ENCODE results near the gene B3GNT5.
"Not testable (repeated sequence)": the region's sequence is repeated elsewhere in the genome, so short reads cannot be mapped to it uniquely, and the experiment has no call there.

The B3GNT5 gene

DNA sequence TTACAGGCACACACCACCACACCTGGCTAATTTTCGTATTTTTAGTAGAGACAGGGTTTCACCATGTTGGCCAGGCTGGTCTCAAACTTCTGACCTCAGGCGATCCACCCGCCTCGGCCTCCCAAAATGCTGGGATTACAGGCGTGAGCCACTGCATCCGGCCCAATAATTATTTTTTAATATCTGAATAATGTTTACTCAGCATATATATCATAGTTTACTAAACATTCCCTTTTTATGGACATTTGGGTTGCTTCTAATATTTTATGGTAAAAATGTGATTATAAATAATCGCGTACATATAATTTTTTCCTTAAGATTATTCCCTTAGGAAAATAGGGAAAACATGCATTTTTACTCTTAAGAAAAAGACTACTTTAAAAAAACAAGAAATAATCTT lies 22.8 kb upstream of the B3GNT5 start:
- not testable (repeated sequence) for DNase-seq (ENCODE audit: low spot score)

DNA sequence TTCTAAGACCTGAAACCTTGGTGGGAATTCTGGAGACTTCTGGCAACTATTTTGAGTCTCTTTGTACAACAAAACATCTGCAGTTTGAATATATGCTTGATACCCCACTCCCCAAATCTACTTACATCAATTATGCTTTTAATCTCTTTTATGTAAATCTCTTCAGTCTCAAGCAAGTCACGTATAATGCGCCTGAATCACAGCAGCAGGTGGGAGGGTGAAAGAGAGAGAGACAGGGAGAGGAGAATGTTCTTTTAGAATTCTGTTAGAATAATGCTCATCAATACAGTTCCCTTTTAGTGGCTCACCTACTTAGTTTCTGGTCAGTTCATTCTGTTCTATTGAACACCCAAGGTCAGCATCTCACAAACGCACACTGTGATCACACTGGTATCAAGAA lies 22.2 kb upstream of the B3GNT5 start:
- no peak for DNase-seq (ENCODE audit: low spot score)

DNA sequence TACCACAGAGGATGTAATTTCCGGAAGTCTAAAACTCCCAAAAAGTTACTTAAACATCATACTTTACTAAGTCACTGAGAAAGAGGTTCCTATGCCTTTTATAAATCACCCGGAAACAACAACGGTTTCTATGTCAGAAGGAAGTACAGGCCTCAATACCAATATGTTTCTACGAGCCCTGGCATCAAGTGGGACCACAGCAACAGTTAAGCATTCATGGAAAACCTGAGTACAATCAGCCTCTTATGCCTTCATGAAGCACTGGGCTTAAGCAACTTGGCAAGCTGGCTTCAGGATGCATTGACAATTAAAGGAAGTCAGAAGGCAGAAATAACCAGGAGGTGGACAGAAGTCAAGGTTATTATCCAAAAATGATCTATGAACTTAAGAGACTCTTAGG lies 19.1 kb upstream of the B3GNT5 start:
- no peak for DNase-seq (ENCODE audit: low spot score)

DNA sequence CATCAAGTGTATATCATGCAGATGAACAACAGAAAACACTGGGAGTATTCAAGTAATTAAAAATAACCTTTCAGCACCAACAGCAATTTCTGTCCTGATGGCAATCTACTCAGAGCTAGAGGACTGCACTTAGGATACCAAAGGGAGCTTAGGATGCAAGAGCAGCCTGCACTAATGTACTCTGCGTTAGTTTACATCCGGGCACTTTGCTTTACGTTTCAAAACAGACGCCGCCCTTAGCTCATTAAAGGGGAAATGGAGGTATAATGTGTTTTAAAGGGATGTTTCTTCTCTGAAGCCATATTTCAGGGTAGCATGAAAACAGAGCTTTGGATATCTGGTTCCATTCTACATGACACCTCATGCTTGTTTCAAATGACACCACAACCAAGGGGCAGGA lies 14.0 kb upstream of the B3GNT5 start:
- DNase-seq (ENCODE audit: low spot score) = no peak

DNA sequence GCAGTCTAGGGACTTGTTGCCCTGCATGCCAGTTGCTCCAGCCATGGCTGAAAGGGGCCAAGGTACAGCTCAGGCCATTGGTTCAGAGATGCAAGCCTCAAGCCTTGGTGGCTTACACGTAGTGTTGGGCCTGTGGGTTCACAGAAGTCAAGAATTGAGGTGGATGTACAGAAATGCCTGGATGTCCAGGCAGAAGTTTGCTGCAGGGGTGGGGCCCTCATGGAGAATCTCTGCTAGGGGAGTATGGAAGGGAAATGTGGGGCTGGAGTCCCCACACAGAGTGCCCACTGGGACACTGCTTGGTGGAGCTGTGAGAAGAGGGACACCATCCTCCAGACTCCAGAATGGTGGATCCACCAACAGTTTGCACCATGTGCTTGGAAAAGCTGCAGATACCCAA lies 10.6 kb upstream of the B3GNT5 start:
- DNase-seq (ENCODE audit: low spot score) = no peak

DNA sequence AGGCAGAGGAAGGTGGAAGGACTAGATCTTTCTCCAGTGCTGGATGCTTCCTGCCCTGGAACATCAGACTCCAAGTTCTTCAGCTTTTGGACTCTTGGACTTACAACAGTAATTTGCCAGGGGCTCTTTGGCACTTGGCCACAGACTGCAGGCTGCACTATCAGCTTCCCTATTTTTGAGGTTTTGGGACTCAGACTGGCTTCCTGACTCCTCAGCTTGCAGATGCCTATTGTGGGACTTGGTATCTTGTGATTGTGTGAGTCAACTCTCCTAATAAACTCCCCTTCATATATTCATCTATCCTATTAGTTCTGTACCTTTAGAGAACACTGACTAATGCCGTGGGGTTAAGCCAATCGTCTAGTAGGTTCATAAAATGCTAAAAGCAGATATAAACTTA lies 8.8 kb upstream of the B3GNT5 start:
- DNase-seq (ENCODE audit: low spot score) = no peak

DNA sequence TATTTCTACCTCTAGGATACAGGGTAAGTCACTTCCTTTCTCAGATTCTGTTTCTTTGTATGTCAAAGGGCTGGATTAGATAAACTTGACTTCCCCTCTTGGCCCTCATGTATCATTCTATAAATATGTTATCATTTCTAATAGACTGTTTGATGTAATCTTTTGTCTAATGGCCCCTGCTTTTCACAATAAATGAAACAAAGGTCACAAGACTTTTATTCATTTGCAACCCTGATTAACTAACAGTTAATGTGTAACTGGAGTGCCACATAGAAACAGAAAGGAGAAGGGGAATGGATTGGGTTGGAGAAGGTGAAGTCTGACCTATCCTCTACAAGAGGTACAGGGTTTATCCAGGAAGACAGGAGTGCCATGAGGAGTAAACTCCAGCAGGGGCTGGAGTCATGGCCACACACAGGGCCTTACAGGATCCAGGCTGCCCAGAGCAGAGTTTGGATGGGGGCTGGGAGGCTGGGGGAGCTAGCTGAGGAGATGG lies 8.0 kb upstream of the B3GNT5 start:
- no peak for DNase-seq (ENCODE audit: low spot score)

DNA sequence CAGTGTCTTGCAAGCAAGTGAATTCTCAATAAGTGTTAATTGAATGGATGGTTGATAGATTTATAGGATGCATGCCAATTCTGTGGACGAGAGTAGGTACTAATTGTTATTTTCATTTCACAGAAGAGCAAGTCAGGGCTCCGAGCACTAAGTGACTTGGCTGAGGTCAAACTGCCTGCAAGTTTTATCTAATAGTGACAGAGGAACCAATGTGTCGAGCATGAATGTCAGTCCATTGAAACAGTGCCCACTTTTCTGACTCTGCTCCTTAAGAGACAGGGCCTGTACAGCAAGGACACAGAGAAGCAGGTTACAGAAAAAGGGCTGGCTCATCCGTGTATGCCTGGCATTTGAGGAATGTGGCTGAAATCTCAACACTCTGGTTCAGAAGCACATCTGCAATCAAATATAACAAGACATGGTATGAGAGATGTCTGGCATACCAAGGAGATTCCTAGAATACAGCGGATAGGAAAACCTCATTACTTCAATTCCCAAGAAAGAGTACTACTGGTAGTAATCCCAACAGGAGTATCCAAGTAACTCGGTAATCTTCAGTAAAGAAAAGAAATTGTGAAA lies 6.0 kb upstream of the B3GNT5 start:
- DNase-seq (ENCODE audit: low spot score) = no peak

DNA sequence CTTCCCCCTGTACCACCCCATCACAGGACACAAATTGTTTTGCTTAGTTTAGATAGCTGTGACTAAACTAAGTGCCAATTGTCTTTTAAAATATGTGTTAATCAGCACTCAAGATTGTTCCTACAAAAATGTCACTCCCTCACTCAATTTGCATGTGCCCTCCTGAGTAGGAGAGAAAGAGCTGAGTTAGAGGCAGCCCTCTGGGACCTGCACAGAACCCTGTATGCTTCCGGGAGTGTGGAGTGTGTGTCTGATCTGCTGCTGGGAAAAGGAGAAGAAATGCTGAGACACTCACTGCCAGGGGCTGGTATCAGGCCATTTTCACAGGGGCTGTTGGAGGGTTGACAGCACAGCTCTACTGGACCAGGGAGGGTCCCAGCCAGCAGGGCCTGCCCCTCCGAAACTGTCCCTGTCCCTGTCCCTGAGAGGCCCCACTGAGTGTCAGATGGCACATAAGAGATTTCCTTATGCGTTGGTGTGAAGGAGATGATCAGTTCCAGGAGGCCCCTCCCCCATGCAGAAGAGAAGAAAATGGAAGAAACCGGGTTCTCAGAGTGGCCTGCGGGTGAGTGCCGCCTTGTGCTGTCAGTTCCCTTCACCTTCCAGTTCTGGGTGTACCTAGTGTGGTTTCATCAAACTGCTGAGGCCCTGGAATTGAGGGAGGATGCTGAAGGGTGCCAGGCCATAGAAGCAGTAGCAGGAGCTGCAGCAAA lies 3.9 kb upstream of the B3GNT5 start:
- no peak for DNase-seq (ENCODE audit: low spot score)

DNA sequence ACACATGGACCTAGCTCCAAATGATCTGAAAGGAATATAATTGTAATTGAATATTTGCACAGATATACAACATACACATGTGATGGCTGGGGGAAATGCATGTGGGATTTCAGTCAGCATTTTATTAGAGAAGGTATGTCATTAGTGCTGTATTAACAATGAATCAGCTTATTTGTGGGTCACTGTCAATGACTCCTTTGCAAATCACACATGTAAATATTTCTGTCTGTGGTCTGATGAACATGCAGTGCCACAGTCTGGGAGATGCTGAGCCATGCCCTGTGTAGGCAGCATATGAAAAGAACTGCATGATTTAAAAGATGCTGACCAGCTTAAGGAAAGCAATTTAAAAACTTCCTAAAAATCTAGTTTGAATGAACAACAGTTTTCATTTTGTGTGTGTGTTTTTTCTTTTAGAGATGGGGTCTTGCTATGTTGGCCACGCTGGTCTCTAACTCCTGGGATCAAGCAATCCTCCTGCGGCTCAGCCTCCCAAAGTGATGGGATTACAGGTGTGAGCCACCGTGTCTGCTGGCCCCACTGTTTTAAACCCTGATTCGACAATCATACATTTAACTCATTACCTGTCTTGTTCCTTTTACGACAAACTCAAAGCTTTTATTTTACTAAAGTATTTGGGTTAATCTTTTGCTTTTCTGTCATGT lies 803 bp upstream of the B3GNT5 start:
- DNase-seq (ENCODE audit: low spot score) = no peak

DNA sequence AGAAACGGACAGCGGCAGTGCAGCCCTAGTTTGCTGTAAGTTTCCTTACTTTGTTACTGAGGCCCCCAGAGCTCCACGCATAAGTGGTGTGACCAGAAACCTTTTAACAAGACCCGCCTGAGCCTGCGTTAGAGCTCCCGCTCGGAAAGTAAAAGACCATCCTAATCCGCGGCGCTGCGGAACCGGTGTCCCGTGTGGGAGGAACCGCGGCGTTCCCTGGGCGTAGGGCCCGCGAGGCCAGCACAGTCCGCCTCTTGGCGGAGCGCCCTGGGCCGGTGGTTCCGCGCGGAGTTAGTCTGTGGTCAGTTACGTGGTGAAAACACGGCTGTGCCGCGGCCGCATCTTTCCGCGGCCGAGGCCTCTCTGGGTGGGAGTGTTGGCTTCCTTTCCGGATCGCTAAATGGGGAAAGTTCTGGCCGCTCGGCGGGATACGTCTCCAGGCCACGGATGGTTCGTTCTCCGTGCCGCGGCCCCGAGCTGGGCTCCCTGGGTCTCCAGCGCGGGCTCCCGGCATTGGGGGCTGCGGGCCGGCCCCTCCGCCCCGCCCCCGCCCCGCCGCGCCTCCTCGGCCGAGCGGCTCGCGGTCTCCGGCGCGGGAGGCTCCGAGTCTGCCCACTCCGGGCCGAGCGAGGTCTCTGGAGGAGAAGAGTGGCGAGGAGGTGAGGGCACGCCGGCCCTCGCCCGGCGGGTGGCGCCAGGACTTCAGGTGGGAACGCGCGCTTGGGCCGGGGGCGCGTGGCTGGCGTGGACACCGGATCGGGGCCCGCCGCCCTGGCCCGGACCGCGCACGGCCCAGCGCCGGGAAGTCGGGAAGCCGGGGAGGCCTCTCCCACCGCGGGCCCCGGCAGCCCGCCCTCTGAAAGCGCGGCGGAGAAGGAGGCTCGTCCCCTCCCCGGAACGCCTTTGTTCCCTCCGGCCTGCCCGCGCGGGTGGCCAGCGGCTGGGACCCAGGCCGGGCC lies 754 bp downstream of the B3GNT5 start:
- DNase-seq (ENCODE audit: low spot score) = peak; percentile 19

DNA sequence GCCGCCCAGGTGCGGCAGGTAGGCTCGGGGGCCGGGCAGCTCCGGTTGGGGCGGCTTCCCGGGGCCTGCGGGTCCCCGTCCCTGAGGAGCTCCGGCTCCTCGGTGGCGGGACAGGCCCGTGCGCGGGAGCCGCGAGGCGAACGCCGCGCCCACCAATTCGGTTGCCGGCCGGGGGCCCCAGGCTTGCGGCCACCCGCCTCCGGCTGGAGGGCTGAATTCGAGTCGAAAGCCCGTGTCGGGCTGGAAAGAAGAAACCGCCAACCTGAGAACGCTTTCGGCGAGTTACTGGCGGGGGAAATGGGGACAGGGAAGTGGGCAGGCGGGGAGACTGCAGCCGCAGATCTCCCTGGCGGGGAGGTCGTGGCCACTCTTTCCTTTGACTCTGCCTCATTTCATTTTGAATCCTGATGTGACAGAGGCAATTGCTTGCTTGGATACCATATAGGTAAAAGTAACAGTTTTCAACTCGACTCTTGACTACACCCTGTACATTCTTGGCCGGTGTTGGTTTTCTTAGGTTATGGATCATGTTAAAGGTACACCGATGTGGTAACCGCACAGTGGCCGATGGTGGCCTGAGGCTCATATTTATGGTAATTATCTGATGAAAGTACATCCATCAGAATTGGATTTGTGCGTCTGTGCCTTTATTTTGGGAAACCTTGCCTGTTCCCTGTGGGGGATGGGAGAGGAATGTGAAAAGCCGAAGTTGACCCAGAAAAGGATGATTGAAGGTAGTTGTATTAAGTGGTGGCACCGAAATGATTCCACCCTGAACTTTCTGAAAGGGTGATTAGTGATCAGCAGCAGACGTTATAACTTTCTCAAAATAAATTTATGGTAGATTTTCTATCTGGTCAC lies 1.7 kb downstream of the B3GNT5 start:
- DNase-seq (ENCODE audit: low spot score) = no peak

DNA sequence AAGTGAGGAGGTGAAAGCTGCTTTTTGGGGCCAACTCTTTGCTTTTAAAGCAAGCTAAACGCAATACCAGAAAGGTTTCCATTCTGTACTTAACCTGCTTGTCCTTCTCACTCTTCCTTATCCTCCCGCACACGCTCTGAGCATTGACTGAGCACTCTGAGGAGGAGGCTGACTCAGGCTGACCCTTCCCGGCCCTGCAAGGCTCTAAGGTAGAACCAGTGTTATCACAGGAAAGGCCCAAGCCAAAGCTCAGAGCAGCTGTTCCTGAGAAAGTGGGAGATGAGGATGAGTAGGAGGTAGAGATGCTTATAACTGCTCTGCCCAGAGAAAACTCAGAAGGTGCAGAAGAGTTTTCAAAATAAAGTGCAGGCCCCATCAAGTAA lies 2.3 kb downstream of the B3GNT5 start:
- DNase-seq (ENCODE audit: low spot score) = no peak

DNA sequence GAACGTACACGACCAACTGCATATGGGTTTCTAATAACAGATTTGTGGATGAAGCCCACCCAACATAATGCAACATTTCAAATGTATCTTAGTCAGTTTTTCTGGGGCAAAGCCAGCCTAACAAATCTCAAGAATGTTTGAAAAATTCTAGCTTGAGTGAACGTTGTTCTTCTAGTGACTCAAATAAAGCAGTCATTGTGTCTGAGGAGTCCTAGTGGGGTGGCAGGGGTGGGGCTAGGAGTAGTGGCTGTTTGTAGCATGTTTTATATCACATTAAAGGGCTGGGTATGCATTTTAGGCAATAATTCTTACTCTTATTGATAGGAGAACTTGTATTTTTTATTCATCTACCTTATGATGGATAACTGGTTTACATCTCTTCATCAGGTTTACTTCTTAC lies 6.0 kb downstream of the B3GNT5 start:
- DNase-seq (ENCODE audit: low spot score) = no peak

DNA sequence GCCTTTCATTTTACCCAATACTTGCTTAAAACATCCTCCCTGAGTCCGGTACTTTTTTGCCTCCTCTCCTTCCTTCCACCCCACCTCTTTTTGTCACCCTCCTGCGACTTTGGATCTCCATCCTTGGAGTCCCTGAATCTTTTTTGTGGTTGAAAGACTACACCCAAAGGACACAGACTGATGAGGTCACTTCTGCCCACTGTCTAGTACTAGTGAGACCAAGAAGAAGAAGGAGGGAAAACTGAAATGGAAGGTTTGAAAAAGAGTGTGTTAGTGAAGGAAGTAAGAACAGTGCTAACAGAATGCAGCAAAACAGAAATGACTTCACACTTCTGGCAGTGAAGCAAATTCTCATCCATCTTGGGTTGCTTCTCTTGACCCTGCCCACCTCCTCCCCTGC lies 6.6 kb downstream of the B3GNT5 start:
- no peak for DNase-seq (ENCODE audit: low spot score)

DNA sequence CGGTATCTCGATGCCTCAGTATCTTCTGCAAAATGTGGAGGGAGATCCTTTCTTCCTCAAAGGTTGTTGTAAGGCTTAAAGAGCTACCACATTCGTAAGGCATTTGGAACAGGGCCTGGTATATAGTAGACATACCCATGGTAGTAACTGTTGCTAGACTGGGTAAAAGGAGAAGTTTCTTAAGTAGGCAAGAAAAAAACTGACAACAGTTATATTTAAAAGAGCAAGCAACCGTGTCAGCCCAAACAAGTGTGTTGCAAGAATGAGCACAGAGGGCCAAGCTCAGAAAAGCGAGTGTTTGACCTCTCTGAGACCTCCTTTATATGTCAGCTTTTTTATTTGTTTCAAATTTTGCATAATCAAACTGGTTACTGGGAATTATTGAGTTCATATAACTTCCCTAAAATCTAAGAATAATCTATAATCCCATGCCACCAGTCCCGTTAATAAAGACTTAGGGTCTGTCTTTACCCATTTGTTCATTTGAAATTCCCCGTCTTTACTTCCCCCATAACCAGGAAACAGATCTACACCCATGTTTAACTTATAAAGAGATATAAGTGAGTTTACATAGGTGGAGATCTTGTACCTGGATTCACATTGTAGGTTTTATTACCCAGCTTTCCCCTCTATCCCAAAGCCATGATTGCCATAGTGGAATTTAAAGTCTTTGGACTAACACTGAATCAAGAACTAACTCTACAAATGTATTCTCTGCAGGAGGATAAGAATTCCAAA lies 7.3 kb downstream of the B3GNT5 start:
- DNase-seq (ENCODE audit: low spot score) = no peak

DNA sequence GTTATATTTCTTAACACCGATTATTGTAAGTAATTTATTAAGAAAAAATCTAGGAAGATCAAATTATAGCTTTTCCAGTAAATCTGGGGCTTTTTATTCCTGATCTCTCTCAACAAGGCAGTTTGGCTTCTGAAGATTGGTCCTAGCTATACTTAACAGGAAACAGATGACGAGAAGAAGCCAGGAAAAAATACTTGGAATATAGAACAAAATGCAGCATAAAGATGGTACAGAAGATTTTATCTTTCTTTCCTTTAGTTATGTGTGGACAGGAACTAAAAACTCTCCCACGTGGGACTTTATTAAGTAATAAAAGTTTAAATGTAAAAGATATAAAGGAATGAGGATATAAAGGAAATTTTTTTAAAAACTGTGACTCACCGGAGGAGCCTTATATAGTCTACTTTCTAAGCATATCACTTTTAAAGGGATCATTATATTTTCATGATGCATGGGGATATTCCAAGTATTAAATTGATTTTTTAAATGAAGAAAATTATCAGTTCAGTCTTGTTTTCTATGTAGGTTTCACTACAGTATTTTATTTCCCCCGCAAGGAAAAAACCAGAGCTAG lies 8.2 kb downstream of the B3GNT5 start:
- DNase-seq (ENCODE audit: low spot score) = no peak

DNA sequence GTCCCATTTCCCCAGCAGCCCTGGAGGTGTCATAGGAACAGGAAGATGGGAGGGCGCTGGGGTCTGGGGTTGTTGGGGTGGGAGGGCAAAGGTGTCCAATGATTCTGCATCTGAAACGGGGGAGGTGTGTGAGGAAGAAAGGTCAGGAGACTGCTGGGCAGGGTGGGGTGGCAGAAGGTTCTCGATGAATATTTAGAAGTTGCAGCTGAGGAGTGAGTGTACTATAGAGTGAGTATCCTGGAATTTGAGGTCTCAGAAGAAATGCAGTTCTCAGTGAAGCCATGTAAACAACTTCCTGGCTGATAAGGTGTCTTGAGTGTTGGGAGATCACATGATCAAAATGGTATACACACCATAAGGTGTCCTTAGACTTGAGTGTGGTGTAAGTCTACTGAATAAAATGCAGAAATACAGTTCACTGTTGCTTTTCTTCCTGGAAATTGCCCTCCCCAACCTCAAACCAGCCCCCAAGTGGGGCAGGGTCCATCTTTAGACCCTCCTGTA lies 9.9 kb downstream of the B3GNT5 start:
- no peak for DNase-seq (ENCODE audit: low spot score)

DNA sequence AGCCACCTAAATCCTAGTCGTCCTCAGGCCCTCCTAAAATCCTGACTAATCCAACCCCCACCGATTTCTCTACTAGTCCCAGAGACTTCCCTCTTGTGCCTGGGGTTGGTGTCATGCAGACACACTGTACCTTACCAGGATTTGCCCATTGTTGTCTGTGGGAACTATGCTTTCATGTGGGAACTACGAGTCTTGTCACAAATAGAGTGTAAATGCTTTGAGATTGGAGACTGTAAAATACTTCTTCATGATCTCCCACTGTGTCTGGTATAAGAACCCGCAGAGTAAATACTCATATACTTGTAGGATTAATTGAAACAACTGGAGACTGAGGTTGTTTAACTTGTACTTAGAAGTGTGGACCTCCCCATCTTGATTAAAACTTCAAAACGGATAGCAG lies 11.2 kb downstream of the B3GNT5 start:
- no peak for DNase-seq (ENCODE audit: low spot score)

DNA sequence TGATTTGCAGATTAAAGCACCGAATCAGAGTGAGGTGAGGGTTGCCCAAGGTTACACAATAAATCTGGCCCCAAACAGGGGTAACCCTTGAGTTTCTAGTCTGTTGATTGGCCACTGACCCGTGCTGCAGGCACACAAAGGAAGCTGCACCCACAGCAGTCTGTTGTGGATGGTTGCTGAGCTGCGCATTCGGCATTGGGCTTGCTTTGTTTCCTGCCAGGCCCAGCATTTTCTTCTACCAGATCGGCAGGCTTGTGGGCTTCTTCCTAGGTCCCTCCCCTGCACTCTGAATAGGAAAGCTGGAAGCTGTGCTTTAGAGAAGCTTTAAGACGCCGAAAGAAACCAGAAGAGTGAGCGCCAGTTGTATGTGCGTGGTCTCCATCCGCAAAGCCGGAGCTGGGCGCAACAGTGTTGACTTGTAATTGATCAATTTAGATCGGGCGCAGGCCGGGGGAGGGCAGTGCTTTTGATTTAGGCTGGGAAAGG lies 12.1 kb downstream of the B3GNT5 start:
- no peak for DNase-seq (ENCODE audit: low spot score)
